ENCODE measurements around the gene POPDC3. TPM values are rescaled to one million over a fixed set of nuclear protein-coding genes. Genes with fewer than 3 reads are reported as not detected.
"Not testable (repeated sequence)": the region's sequence is repeated elsewhere in the genome, so short reads cannot be mapped to it uniquely, and the experiment has no call there.

The POPDC3 gene, protein sequence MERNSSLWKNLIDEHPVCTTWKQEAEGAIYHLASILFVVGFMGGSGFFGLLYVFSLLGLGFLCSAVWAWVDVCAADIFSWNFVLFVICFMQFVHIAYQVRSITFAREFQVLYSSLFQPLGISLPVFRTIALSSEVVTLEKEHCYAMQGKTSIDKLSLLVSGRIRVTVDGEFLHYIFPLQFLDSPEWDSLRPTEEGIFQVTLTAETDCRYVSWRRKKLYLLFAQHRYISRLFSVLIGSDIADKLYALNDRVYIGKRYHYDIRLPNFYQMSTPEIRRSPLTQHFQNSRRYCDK
- total RNA-seq (2012; rRNA removed): 26.2 and 30.2 TPM in 2 replicates

DNA sequence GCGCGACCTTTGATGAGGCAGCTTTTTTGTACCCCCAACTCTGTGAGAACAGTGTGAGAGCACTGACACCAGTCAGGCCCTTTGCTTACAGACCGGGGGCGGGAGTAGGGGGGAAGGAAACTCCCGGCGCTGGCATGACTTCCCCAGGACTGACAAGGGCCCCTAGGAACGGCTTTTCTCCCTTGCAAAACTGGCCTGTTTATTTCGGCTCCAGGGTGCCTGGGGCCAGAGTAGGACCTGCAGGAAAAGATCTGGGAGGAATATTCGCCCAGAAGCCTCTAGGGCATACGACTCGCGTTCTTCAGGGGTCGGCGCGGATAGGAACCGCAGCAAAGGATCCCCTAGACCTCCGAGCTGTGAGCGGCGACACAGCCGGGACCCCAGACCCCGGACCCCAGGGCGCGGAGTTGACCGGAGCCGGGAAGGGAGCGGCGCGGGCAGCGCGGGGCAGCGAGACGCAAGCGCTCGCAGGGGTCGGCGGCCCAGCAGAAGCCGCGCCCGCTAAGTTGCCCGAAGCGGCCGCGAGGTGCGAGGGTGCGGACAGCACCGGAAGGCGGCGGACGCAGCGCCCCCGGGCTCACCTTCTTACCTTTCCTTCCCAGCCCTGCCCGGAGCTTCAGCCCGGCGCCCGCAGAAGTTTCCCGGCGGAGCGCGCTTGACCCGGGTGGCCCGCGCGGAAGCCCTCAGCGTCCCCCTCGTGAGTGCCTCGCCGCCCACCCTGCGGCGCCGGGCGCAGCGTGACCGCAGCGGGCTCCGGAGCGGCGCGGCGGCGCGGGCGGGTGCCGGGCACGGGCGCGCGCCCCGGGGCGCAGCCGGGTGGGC lies at the start of gene POPDC3:
POPDC3 (minus strand) TSS at position 771 of the 822 bp plus-strand sequence. CDS start 18,105 bp downstream, outside the sequence.
- H3K9ac ChIP-seq (ENCODE audit: low read depth, low read length): peak within 1 kb of the TSS; percentile 92

DNA sequence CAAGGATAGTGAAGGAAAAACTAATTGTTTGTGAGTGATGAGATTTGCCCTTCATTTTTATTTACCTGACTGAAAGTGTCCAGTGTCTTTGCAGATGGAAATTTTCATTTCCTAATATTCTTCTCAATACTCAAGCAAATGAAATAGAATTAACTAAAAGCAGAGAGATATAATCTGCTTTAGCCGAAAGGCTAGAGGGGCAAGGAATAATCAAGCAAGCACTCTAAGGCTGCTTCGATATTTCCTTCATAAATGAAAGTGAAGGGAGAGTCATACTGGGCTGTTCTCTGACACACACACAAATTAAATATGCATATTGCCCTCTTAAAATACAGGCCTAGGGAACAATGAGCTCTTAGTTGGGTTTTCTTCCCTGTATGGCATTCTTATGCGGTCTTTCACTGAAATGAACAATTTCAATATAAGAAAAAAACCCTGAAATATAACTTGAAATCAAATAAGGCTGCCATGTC lies 47.5 kb upstream of the POPDC3 start:
- H3K4me2 ChIP-seq (ENCODE audit: low read length): no peak overlapping the region
- no peak overlapping the region for H3K9ac ChIP-seq (ENCODE audit: low read depth, low read length)
- H3K27me3 ChIP-seq (ENCODE audit: control insufficient read depth, insufficient read depth, low read length): no peaks in the 10 kb centered on the region
- no peaks in the 10 kb centered on the region for H3K36me3 ChIP-seq (ENCODE audit: insufficient read depth, low read length)
- H3K4me3 ChIP-seq (ENCODE audit: low read length): no peak overlapping the region
- no peaks in the 10 kb centered on the region for H3K9me3 ChIP-seq (replicated peaks; ENCODE audit: low read length)
- no peaks in the 10 kb centered on the region for H3K4me1 ChIP-seq (ENCODE audit: control insufficient read depth, insufficient read depth, low read length)

More for the DNA sequence above, at the start of gene POPDC3:
- H3K4me2 ChIP-seq (ENCODE audit: low read length): peak within 1 kb of the TSS; percentile 88
- H3K4me1 ChIP-seq (ENCODE audit: control insufficient read depth, insufficient read depth, low read length): peaks cover 17% of the 10 kb centered on the region
- H3K27me3 ChIP-seq (ENCODE audit: control insufficient read depth, insufficient read depth, low read length): no peaks in the 10 kb centered on the region
- H3K36me3 ChIP-seq (ENCODE audit: insufficient read depth, low read length): peaks cover 4% of the 10 kb centered on the region
- H3K9me3 ChIP-seq (replicated peaks; ENCODE audit: low read length): peaks cover 4% of the 10 kb centered on the region
- H3K4me3 ChIP-seq (ENCODE audit: low read length): peak within 1 kb of the TSS; percentile 89

DNA sequence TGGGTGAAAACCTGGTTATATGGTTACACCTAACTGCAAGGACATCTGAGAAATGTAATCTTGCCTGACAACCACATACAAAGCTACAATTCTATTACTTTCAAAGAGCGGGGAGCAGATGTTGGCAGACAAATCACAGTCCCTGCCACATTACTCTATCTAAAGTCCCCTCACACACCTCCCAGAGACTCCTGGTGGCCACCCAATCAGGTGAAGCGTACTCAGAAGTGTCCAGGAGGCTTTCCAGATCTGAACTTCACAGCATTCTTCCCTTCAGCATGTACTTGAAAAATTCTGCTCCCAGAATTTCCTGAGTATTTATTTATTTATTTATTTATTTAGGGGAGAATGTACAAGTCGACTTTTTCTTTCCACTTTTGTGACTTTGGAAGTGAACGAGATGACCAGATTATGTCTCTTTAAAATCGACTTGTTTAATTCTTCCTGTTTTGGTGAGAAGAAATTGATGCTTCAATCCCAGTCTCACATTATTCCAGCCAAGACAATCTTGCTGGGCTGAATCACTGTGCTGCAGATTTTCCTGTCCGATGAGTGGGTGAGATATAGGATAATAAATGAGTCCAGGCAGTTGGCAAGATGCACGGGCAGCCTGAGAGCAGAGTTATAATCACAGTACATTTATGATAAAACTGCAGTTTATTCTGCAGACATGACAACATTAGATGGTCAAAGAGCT lies 46.9 kb upstream of the POPDC3 start:
- Histone ChIP-seq H3K36me3 (ENCODE audit: insufficient read depth, low read length) (no peaks in the 10 kb centered on the region), H3K27me3 (ENCODE audit: control insufficient read depth, insufficient read depth, low read length) (no peaks in the 10 kb centered on the region), H3K9me3 (replicated peaks; ENCODE audit: low read length) (no peaks in the 10 kb centered on the region), H3K4me1 (ENCODE audit: control insufficient read depth, insufficient read depth, low read length) (no peaks in the 10 kb centered on the region), H3K4me3 (ENCODE audit: low read length) (no peak overlapping the region), H3K4me2 (ENCODE audit: low read length) (no peak overlapping the region), H3K9ac (ENCODE audit: low read depth, low read length) (no peak overlapping the region)

DNA sequence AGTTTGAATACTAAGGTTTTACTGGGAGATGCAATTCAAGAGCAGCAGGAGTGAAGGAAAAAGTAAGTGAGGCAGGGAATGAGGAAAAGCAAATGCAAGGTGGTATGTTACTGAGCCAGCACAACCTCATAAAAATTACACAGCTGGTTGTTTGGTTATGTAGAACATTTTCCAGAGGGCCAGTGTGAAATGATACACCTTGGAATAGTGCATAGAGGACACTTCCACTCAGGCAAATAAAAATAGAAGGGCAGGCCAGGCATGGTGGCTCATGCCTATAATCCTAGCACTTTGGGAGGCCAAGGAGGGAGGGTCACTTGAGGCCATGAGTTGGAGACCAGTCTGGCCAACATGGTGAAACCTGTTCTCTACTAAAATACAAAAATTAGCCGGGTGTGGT lies 43.4 kb upstream of the POPDC3 start:
- H3K9ac ChIP-seq (ENCODE audit: low read depth, low read length): no peak overlapping the region
- H3K36me3 ChIP-seq (ENCODE audit: insufficient read depth, low read length): no peaks in the 10 kb centered on the region
- no peak overlapping the region for H3K4me3 ChIP-seq (ENCODE audit: low read length)
- H3K4me1 ChIP-seq (ENCODE audit: control insufficient read depth, insufficient read depth, low read length): no peaks in the 10 kb centered on the region
- no peak overlapping the region for H3K4me2 ChIP-seq (ENCODE audit: low read length)
- H3K9me3 ChIP-seq (replicated peaks; ENCODE audit: low read length): no peaks in the 10 kb centered on the region
- H3K27me3 ChIP-seq (ENCODE audit: control insufficient read depth, insufficient read depth, low read length): no peaks in the 10 kb centered on the region

DNA sequence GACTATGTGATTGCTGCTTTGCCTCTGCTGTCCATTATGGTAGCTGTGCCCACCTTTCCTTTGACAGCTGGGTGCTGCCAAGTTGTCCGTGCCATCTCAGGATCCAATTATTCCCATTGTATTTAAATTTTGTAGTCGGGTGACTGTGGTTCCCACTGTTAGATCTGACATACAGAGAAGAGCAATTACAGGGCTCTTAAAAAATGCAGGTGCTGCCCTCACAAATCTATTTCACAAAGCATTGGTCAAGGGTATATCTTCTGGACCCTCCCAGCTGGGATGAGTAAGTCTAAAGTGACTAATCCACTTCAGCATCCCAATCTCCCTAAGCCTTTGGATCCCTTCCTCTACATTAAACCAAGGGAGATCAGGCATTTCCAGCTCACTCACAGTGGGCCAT lies 41.4 kb upstream of the POPDC3 start:
- not testable (repeated sequence) for H3K36me3 ChIP-seq (ENCODE audit: insufficient read depth, low read length); H3K4me2 ChIP-seq (ENCODE audit: low read length); H3K4me1 ChIP-seq (ENCODE audit: control insufficient read depth, insufficient read depth, low read length); H3K27me3 ChIP-seq (ENCODE audit: control insufficient read depth, insufficient read depth, low read length); H3K4me3 ChIP-seq (ENCODE audit: low read length); H3K9ac ChIP-seq (ENCODE audit: low read depth, low read length); H3K9me3 ChIP-seq (replicated peaks; ENCODE audit: low read length)

DNA sequence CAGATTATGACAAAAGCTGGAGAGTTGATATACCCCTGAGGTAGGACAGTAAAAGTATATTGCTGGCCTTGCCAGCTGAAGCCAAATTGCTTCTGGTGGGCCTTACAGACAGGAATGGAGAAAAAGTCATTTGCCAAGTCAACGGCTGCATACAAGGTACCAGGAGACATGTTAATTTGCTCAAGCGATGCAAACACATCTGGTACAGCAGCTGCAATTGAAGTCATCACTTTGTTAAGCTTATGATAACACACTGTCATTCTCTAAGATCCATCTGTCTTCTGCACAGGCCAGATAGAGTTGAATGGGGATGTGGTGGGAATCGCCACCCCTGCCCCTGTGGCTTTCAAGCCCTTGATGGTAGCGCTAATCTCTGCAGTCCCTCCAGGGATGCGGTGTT lies 40.4 kb upstream of the POPDC3 start:
- H3K9me3 ChIP-seq (replicated peaks; ENCODE audit: low read length): no peaks in the 10 kb centered on the region

DNA sequence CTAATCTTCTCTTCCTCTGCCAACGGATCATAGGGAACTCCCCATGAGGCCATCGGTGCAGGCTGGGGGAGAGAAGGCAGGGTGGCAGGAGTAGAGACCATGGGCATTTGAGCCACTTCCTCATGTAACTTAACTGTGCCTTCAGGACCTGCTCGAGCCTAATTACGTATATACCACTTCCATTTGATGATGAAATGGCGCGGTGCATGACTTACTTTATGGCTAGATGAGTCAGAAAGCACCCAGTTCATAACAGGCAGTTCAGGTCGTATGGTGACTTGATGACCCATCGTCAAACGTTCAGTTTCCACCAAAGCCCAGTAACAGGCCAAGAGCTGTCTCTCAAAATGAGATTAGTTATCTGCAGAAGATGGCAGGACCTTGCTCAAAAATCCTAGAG lies 39.4 kb upstream of the POPDC3 start:
- H3K4me2 ChIP-seq (ENCODE audit: low read length); H3K4me1 ChIP-seq (ENCODE audit: control insufficient read depth, insufficient read depth, low read length); H3K9me3 ChIP-seq (replicated peaks; ENCODE audit: low read length); H3K4me3 ChIP-seq (ENCODE audit: low read length); H3K27me3 ChIP-seq (ENCODE audit: control insufficient read depth, insufficient read depth, low read length); H3K9ac ChIP-seq (ENCODE audit: low read depth, low read length); H3K36me3 ChIP-seq (ENCODE audit: insufficient read depth, low read length): not testable (repeated sequence)

More for the DNA sequence above, 40.4 kb upstream of the POPDC3 start:
- H3K4me3 ChIP-seq (ENCODE audit: low read length): no peak overlapping the region
- no peaks in the 10 kb centered on the region for H3K4me1 ChIP-seq (ENCODE audit: control insufficient read depth, insufficient read depth, low read length)
- no peaks in the 10 kb centered on the region for H3K27me3 ChIP-seq (ENCODE audit: control insufficient read depth, insufficient read depth, low read length)
- no peaks in the 10 kb centered on the region for H3K36me3 ChIP-seq (ENCODE audit: insufficient read depth, low read length)
- H3K9ac ChIP-seq (ENCODE audit: low read depth, low read length): no peak overlapping the region
- no peak overlapping the region for H3K4me2 ChIP-seq (ENCODE audit: low read length)

DNA sequence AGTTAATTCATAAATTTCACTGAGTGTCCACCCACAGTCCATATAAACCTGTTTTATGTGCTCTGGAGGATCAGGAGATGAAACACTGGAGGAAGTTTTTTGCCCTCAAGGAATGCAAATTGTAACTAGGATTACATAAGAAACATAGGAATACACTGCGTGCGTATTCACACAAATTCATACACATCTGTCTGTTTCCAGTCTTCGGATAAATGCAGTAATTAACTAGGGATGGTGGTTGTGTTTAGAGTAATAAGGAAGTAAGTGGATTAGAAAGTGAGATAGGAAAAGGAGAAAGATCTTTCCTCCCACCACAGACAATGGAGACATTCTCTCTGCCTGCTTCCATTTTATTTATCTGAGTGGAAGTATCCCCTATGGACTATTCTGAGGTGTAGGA lies 35.7 kb upstream of the POPDC3 start:
- Histone ChIP-seq H3K4me3 (ENCODE audit: low read length) (no peak overlapping the region), H3K4me2 (ENCODE audit: low read length) (no peak overlapping the region), H3K27me3 (ENCODE audit: control insufficient read depth, insufficient read depth, low read length) (no peaks in the 10 kb centered on the region), H3K36me3 (ENCODE audit: insufficient read depth, low read length) (no peaks in the 10 kb centered on the region), H3K4me1 (ENCODE audit: control insufficient read depth, insufficient read depth, low read length) (peaks cover 21% of the 10 kb centered on the region), H3K9me3 (replicated peaks; ENCODE audit: low read length) (no peaks in the 10 kb centered on the region), H3K9ac (ENCODE audit: low read depth, low read length) (no peak overlapping the region)

DNA sequence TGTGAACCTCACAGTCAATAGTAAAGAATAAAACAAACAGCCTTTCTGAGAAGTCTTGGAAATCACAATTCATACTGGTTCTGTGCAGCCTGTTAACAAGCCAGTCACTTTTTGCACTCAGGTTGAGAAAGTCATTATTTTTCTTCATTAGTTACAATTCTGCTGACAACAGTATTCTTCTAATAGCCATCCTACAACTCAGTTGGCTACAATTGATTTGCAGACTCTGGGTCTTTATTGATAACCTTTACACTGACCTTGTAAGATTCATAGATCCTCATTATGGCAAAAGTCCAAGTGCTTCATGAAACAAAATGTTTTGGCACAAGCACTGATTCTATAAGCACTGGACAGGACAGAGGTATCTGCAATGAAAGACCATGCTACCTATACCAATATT lies 34.9 kb upstream of the POPDC3 start:
- H3K4me2 ChIP-seq (ENCODE audit: low read length): no peak overlapping the region
- no peak overlapping the region for H3K9ac ChIP-seq (ENCODE audit: low read depth, low read length)
- H3K4me3 ChIP-seq (ENCODE audit: low read length): no peak overlapping the region
- H3K36me3 ChIP-seq (ENCODE audit: insufficient read depth, low read length): no peaks in the 10 kb centered on the region
- peaks cover 29% of the 10 kb centered on the region for H3K4me1 ChIP-seq (ENCODE audit: control insufficient read depth, insufficient read depth, low read length)
- H3K9me3 ChIP-seq (replicated peaks; ENCODE audit: low read length): no peaks in the 10 kb centered on the region
- no peaks in the 10 kb centered on the region for H3K27me3 ChIP-seq (ENCODE audit: control insufficient read depth, insufficient read depth, low read length)

DNA sequence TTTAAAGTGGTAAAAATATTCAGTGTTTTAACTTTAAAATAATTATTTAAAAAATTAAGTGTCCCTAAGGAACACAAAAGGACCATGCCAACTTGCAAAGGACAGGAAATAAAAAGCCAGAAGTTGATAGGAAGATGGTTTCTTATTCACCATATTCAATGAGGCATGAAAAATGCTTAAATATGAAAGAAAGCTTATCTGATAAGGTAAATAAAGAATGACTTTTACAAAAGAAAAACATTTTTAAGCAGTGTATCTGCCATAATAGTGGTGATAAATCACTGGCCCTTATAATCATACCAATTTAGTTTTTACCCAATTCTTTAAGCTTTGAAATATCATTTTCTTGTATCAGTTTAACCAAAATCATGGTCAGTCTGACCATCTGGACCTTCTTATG lies 33.5 kb upstream of the POPDC3 start:
- H3K4me3 ChIP-seq (ENCODE audit: low read length): no peak overlapping the region
- H3K4me1 ChIP-seq (ENCODE audit: control insufficient read depth, insufficient read depth, low read length): peaks cover 37% of the 10 kb centered on the region
- no peaks in the 10 kb centered on the region for H3K27me3 ChIP-seq (ENCODE audit: control insufficient read depth, insufficient read depth, low read length)
- H3K9ac ChIP-seq (ENCODE audit: low read depth, low read length): no peak overlapping the region
- no peak overlapping the region for H3K4me2 ChIP-seq (ENCODE audit: low read length)
- H3K9me3 ChIP-seq (replicated peaks; ENCODE audit: low read length): no peaks in the 10 kb centered on the region
- H3K36me3 ChIP-seq (ENCODE audit: insufficient read depth, low read length): no peaks in the 10 kb centered on the region

DNA sequence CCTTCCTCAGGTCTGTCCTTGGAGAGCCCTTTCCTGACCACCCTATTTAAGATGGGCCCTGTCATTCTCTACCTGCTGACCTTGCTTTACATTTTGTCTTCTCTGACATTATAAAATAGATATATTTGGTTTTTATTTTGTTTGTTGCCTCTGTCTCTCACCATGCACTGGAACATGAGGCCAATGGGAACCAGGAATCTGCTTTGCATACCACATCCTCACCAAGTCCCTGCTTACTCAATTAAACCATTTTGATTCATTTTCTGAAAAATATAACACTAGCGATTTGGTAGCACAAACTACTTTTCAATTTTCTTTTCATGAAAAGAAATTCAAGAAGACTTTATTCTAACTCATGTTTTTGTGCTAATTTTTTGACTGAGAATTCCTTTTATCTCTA lies 32.8 kb upstream of the POPDC3 start:
- H3K4me1 ChIP-seq (ENCODE audit: control insufficient read depth, insufficient read depth, low read length): peaks cover 43% of the 10 kb centered on the region
- H3K4me2 ChIP-seq (ENCODE audit: low read length): no peak overlapping the region
- H3K27me3 ChIP-seq (ENCODE audit: control insufficient read depth, insufficient read depth, low read length): no peaks in the 10 kb centered on the region
- no peak overlapping the region for H3K4me3 ChIP-seq (ENCODE audit: low read length)
- H3K9ac ChIP-seq (ENCODE audit: low read depth, low read length): no peak overlapping the region
- no peaks in the 10 kb centered on the region for H3K36me3 ChIP-seq (ENCODE audit: insufficient read depth, low read length)
- H3K9me3 ChIP-seq (replicated peaks; ENCODE audit: low read length): no peaks in the 10 kb centered on the region
